HepG2 (cell line): ENCODE results near the gene KRTAP5-8. TPM values are rescaled to one million over a fixed set of nuclear protein-coding genes. Genes with fewer than 3 reads are reported as not detected.

Experiments
- ATAC-seq: fragments of 200-7000 bp; cut with Tn5 transposase; 3 replicates; pipeline ENCODE4 v1.9.1; 2020; ENCODE audit warnings: mild to moderate bottlenecking, moderate library complexity
- BruUV-seq: library from RNA; stranded (reverse); fragments of 400-500 nt; replicated peaks from 2 replicates; lab custom pipeline; 2021; lab: Mats Ljungman, UMichigan
- CTCF ChIA-PET: fragments of 300-600 bp; formaldehyde crosslinking; extraction: SDS; loops from one replicate; lab custom pipeline; 2021; ENCODE audit warnings: low total read pairs, inconsistent platforms, low intra/inter-chr PET ratio; lab: Yijun Ruan, JAX
- POLR2A ChIA-PET: fragments of 350-600 bp; sonication (Branson Sonifier 250); formaldehyde crosslinking; loops from one replicate; lab custom pipeline; 2020; ENCODE audit warnings: antibody characterized with exemption, inconsistent platforms; lab: Yijun Ruan, JAX
- DNase-seq: peaks from one replicate; pipeline ENCODE4 v3.0.0-alpha.2; 2015; ENCODE audit warnings: low spot score
- FAIRE-seq: peaks from 3 replicates; lab custom pipeline; 2011; peaks lifted over from hg19 to GRCh38; lab: Jason Lieb, UNC
- H2AFZ ChIP-seq: one replicate; pipeline ENCODE4 v1.6.1; 2011; ENCODE audit warnings: low read length, inconsistent platforms
- H3K27ac ChIP-seq: fragments of 300-600 bp; 3 replicates; pipeline ENCODE4 v1.8.0; 2011; ENCODE audit warnings: mixed run types, mild to moderate bottlenecking, mixed read lengths, low read length, inconsistent platforms; ENCODE audit not compliant: insufficient read depth; ENCODE audit errors: extremely low read length
- H3K27me3 ChIP-seq, 2 experiments: fragments of 200-600 bp in 1 of 2; 2 replicates in 1 of 2; 3 replicates in 1 of 2; pipeline versions ENCODE4 v1.6.0 to v1.8.0; 2011; ENCODE audit warnings: low read length in 2 of 2, mild to moderate bottlenecking in 2 of 2, moderate library complexity in 2 of 2, inconsistent platforms in 1 of 2; ENCODE audit not compliant: insufficient read depth in 2 of 2, control insufficient read depth in 1 of 2
- H3K36me3 ChIP-seq, 2 experiments: fragments of 200-600 bp in 1 of 2; replicated peaks in 1 of 2; 2 replicates in 1 of 2; 3 replicates in 1 of 2; pipeline versions ENCODE4 v1.5.1 to v1.8.0; 2011; ENCODE audit warnings: low read length in 2 of 2, inconsistent platforms in 1 of 2; ENCODE audit not compliant: insufficient read depth in 2 of 2, control insufficient read depth in 1 of 2
- H3K4me1 ChIP-seq: 2 replicates; pipeline ENCODE4 v1.5.1; 2012; ENCODE audit warnings: low read length, inconsistent platforms; ENCODE audit not compliant: insufficient read depth
- H3K4me2 ChIP-seq: 2 replicates; pipeline ENCODE4 v1.6.0; 2011; ENCODE audit warnings: low read depth, low read length, inconsistent platforms
- H3K4me3 ChIP-seq, 3 experiments: fragments of 200-600 bp in 1 of 3; sonication (generic), shearing (Covaris generic) in 1 of 3; replicated peaks in 1 of 3; 2 replicates each; pipeline ENCODE4 v1.5.1; 2011 to 2016; ENCODE audit warnings: low read length in 3 of 3, inconsistent platforms in 2 of 3, low read depth in 2 of 3, mild to moderate bottlenecking in 2 of 3, control low read depth in 1 of 3, mixed read lengths in 1 of 3; ENCODE audit not compliant: insufficient read depth in 1 of 3
- H3K79me2 ChIP-seq: one replicate; pipeline ENCODE4 v1.6.1; 2011; ENCODE audit warnings: low read length, inconsistent platforms; ENCODE audit not compliant: insufficient read depth
- H3K9ac ChIP-seq: 2 replicates; pipeline ENCODE4 v1.6.0; 2011; ENCODE audit warnings: mild to moderate bottlenecking, low read depth, low read length, inconsistent platforms; ENCODE audit not compliant: insufficient read depth
- H3K9me3 ChIP-seq: 2 replicates; pipeline ENCODE4 v1.5.1; 2012; ENCODE audit warnings: mild to moderate bottlenecking, low read length
- H4K20me1 ChIP-seq: 2 replicates; pipeline ENCODE4 v1.6.0; 2011; ENCODE audit warnings: inconsistent platforms, mild to moderate bottlenecking, low read length, moderate library complexity; ENCODE audit not compliant: insufficient read depth
- GATAD1 ChIP-seq: IDR thresholded peaks from 2 replicates; pipeline ENCODE4 v1.6.1; 2016; ENCODE audit warnings: missing genetic modification reagents, missing compliant biosample characterization
- HMGXB4 ChIP-seq, 2 experiments: sonication (generic) in 1 of 2; formaldehyde crosslinking in 1 of 2; IDR thresholded peaks; 2 replicates each; pipeline versions ENCODE4 v1.4.0 to v1.6.1; 2018 to 2020; ENCODE audit warnings: missing genetic modification reagents in 2 of 2, borderline replicate concordance in 1 of 2, low read depth in 1 of 2, mild to moderate bottlenecking in 1 of 2, missing biosample characterization in 1 of 2
- HNF1B ChIP-seq: sonication (generic); formaldehyde crosslinking; IDR thresholded peaks from 2 replicates; pipeline ENCODE4 v1.5.1; 2020; ENCODE audit warnings: mild to moderate bottlenecking, moderate library complexity, missing genetic modification reagents
- IKZF5 ChIP-seq: IDR thresholded peaks from 2 replicates; pipeline ENCODE4 v1.6.1; 2018; ENCODE audit warnings: missing genetic modification reagents, mild to moderate bottlenecking, missing compliant biosample characterization
- KLF13 ChIP-seq: sonication (generic); formaldehyde crosslinking; IDR thresholded peaks from 2 replicates; pipeline ENCODE4 v1.4.0; 2020; ENCODE audit warnings: mild to moderate bottlenecking, missing genetic modification reagents
- MYPOP ChIP-seq: sonication (generic); formaldehyde crosslinking; IDR thresholded peaks from 2 replicates; pipeline ENCODE4 v1.8.1; 2023; ENCODE audit warnings: mild to moderate bottlenecking, moderate library complexity, missing genetic modification reagents
- NFE2L1 ChIP-seq: sonication (generic); formaldehyde crosslinking; IDR thresholded peaks from 2 replicates; pipeline ENCODE4 v1.4.0; 2020; ENCODE audit warnings: missing genetic modification reagents, mild to moderate bottlenecking, borderline replicate concordance
- POLR2G ChIP-seq: fragments of 200-400 bp; formaldehyde crosslinking; IDR thresholded peaks from 2 replicates; pipeline ENCODE4 v1.6.1; 2018; ENCODE audit warnings: mild to moderate bottlenecking, low read depth, low read length, moderate library complexity
- SNAI1 ChIP-seq: sonication (generic); formaldehyde crosslinking; IDR thresholded peaks from 2 replicates; pipeline ENCODE4 v1.5.0; 2020; ENCODE audit warnings: mild to moderate bottlenecking, missing genetic modification reagents, borderline replicate concordance
- SP140L ChIP-seq: sonication (generic); formaldehyde crosslinking; IDR thresholded peaks from 2 replicates; pipeline ENCODE4 v1.4.0; 2020; ENCODE audit warnings: missing genetic modification reagents, borderline replicate concordance
- TRIM22 ChIP-seq: fragments of 450-650 bp; IDR thresholded peaks from 2 replicates; pipeline ENCODE4 v1.6.1; 2017
- ZEB1 ChIP-seq: IDR thresholded peaks from 2 replicates; pipeline ENCODE4 v1.6.1; 2012; ENCODE audit warnings: mild to moderate bottlenecking, low read depth, inconsistent platforms; ENCODE audit not compliant: insufficient replicate concordance
- ZNF180 ChIP-seq: sonication (generic); formaldehyde crosslinking; IDR thresholded peaks from 2 replicates; pipeline ENCODE4 v1.4.0; 2020; ENCODE audit warnings: low read depth, missing genetic modification reagents, borderline replicate concordance
- ZNF329 ChIP-seq: sonication (generic); formaldehyde crosslinking; IDR thresholded peaks from 2 replicates; pipeline ENCODE4 v1.9.0; 2021; ENCODE audit warnings: low read depth, mild to moderate bottlenecking, missing genetic modification reagents
- ZNF724P ChIP-seq: sonication (generic); formaldehyde crosslinking; IDR thresholded peaks from 2 replicates; pipeline ENCODE4 v1.8.0; 2022; ENCODE audit warnings: missing genetic modification reagents, borderline replicate concordance
- WGBS: methylation state at CpG from one replicate; pipeline ENCODE4 v1.1.6; 2017; ENCODE audit warnings: low lambda C conversion rate; 5-methylcytosine and 5-hydroxymethylcytosine counted together
- in situ Hi-C: cut with HindIII; loops from 2 replicates; pipeline ENCODE4 v1.10.0; 2017; ENCODE audit warnings: low pct_unique_long_range_greater_than_20kb; ENCODE audit not compliant: extremely low pct_ligation_motif_present
- intact Hi-C: fragments of 100-400 bp; cut with micrococcal nuclease; formaldehyde crosslinking; loops from one replicate; pipeline ENCODE4 v1.10.0; 2022; ENCODE audit not compliant: unreplicated experiment
- polyA plus RNA-seq, 8 experiments: library from polyadenylated mRNA; depleted of rRNA in 3 of 8; stranded (reverse) in 7 of 8; unstranded in 1 of 8; fragments of >200 nt; fragmentation: Illumina TruSeq in 4 of 8; extraction: Trizol in 4 of 8; gene quantifications; 2 replicates each; pipeline versions ENCODE4 v1.2.1 to v1.2.3, GENCODE V29; 2011 to 2016; ENCODE audit warnings: low read depth in 4 of 8, missing spikeins in 1 of 8, mixed read lengths in 1 of 8; ENCODE audit not compliant: insufficient read depth in 1 of 8
- total RNA-seq, 5 experiments: library from RNA; depleted of rRNA; stranded (reverse); fragments of >200 nt; fragmentation: Illumina TruSeq; extraction: Trizol; gene quantifications; 2 replicates each; pipeline ENCODE4 v1.2.3, GENCODE V29; 2016; ENCODE audit warnings: low read depth in 1 of 5

Gene KRTAP5-8
- total and polyA plus RNA-seq, 2 of the 13 experiments (the other 11 are each of a cell fraction or from before 2014, with no cell fraction given), result 0.20 TPM; not detected in 1

GRCh38 chr11:71501071-71501985 is 36.5 kb upstream of the KRTAP5-8 start:
- Histone ChIP-seq H3K27me3 (no peaks in the 10 kb centered on the region), H3K4me2 (no peak overlapping the region), H3K79me2 (no peaks in the 10 kb centered on the region), H3K27ac (no peak overlapping the region), H3K4me3 (no peak overlapping the region), H2AFZ (no peak overlapping the region), H3K9ac (no peak overlapping the region), H4K20me1 (no peaks in the 10 kb centered on the region), H3K9me3 (no peaks in the 10 kb centered on the region), H3K4me1 (no peaks in the 10 kb centered on the region), H3K36me3 (peaks cover 12 to 43% of the 10 kb centered on the region in 2 experiments; a peak in 4 of 5 replicates)
- ATAC-seq (no peak), FAIRE-seq (no peak), DNase-seq (no peak)
- BruUV-seq, result no TSS peak
- intact Hi-C loops, result no loop called here
- 96% methylated on average over 30 of the region's 30 CpGs for WGBS
- ChIA-PET POLR2A (no interaction called here), CTCF (no interaction called here)
- TF ChIP-seq TRIM22 (no peak), ZNF724P (CRISPR knock-in tag) (no peak), IKZF5 (CRISPR knock-in tag) (no peak), KLF13 (no peak), GATAD1 (CRISPR knock-in tag) (no peak), POLR2G (no peak), NFE2L1 (CRISPR knock-in tag) (no peak), HNF1B (CRISPR knock-in tag) (no peak), SNAI1 (CRISPR knock-in tag) (no peak), SP140L (CRISPR knock-in tag) (no peak), ZNF329 (CRISPR knock-in tag) (no peak), MYPOP (CRISPR knock-in tag) (no peak), ZNF180 (no peak), HMGXB4 (CRISPR knock-in tag; IDR thresholded peaks at IDR 0.05; ENCODE audit: borderline replicate concordance in 1 of 2, low read depth in 1 of 2) (no peak), ZEB1 (no peak)
- in situ Hi-C loops, result no loop called here
